SK-N-SH treated with all-trans-retinoic acid at 6 μM for 48 hours (cell line): ENCODE results near the gene PARD3B.

Source experiments
- ARNTL ChIP-seq: fragments of 450-650 bp; formaldehyde crosslinking; IDR thresholded peaks from 2 replicates; pipeline ENCODE4 v1.5.0; 2020; ENCODE audit warnings: low read depth, mild to moderate bottlenecking, moderate library complexity, borderline replicate concordance
- BACH2 ChIP-seq: fragments of 250-450 bp; sonication (Bioruptor Pico); IDR thresholded peaks from 2 replicates; pipeline ENCODE4 v1.9.0; 2021; ENCODE audit warnings: mild to moderate bottlenecking, borderline replicate concordance
- CSDC2 ChIP-seq: fragments of 250-450 bp; sonication (Bioruptor Pico); IDR thresholded peaks from 2 replicates; pipeline ENCODE4 v1.5.0; 2020; ENCODE audit warnings: mild to moderate bottlenecking, moderate library complexity
- ESRRG ChIP-seq: fragments of 250-450 bp; sonication (Bioruptor Pico); IDR thresholded peaks from 2 replicates; pipeline ENCODE4 v1.6.1; 2021; ENCODE audit warnings: mild to moderate bottlenecking
- GLIS3 ChIP-seq: fragments of 250-450 bp; sonication (Bioruptor Pico); IDR thresholded peaks from 2 replicates; pipeline ENCODE4 v1.5.0; 2020; ENCODE audit warnings: mild to moderate bottlenecking, moderate library complexity
- ISL1 ChIP-seq: fragments of 250-450 bp; sonication (Bioruptor Pico); IDR thresholded peaks from 2 replicates; pipeline ENCODE4 v2.1.2; 2022; ENCODE audit warnings: mild to moderate bottlenecking, moderate library complexity
- TCF4 ChIP-seq: fragments of 250-450 bp; sonication (Bioruptor Pico); IDR thresholded peaks from 2 replicates; pipeline ENCODE4 v1.8.0; 2021; ENCODE audit warnings: mild to moderate bottlenecking, moderate library complexity, borderline replicate concordance
- ZC3H10 ChIP-seq: fragments of 250-450 bp; sonication (Bioruptor Pico); IDR thresholded peaks from 2 replicates; pipeline ENCODE4 v1.5.1; 2021; ENCODE audit warnings: mild to moderate bottlenecking, moderate library complexity
- ZFP30 ChIP-seq: fragments of 450-650 bp; formaldehyde crosslinking; IDR thresholded peaks from 2 replicates; pipeline ENCODE4 v1.5.0; 2022; ENCODE audit warnings: mild to moderate bottlenecking, moderate library complexity
- ZNF70 ChIP-seq: fragments of 450-650 bp; formaldehyde crosslinking; IDR thresholded peaks from 2 replicates; pipeline ENCODE4 v1.5.0; 2020; ENCODE audit warnings: mild to moderate bottlenecking, moderate library complexity
- TF ChIP-seq, protein P1 (sequence below): fragments of 250-450 bp; sonication (Bioruptor Pico); IDR thresholded peaks from 2 replicates; pipeline ENCODE4 v1.8.0; 2020; ENCODE audit warnings: mild to moderate bottlenecking, moderate library complexity, borderline replicate concordance
- TF ChIP-seq, protein P2 (sequence below): fragments of 250-450 bp; sonication (Bioruptor Pico); IDR thresholded peaks from 2 replicates; pipeline ENCODE4 v1.5.1; 2020; ENCODE audit warnings: low read depth, mild to moderate bottlenecking, moderate library complexity
- TF ChIP-seq, protein P3 (sequence below): fragments of 250-450 bp; sonication (Bioruptor Pico); IDR thresholded peaks from 2 replicates; pipeline ENCODE4 v1.5.1; 2021; ENCODE audit warnings: mild to moderate bottlenecking, moderate library complexity

DNA sequence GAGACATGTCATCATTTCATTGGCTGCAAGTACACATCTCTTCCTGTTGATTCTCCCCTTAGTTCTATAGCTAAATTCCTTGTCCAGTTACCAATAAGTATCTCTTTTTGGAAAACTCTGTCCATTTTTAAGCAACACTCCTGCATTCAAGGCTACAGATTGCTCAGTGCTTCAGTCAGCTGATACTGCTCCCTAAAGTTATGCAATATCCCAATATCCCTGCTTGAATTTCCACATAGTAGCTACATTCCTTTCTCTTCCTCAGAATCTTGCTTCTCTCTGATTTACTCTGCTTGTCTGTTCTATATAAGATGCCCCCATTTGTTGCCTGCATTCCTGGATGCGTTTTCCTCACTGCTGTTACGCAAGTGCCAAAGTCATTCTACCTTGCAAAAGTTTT, 109.8 kb downstream of the PARD3B start:
- TF ChIP-seq ISL1 (CRISPR knock-in tag) (no peak), BACH2 (CRISPR knock-in tag) (no peak), GLIS3 (CRISPR knock-in tag) (no peak), ZNF70 (CRISPR knock-in tag) (no peak), ESRRG (CRISPR knock-in tag) (no peak), ZFP30 (CRISPR knock-in tag) (no peak), ARNTL (CRISPR knock-in tag) (no peak), ZC3H10 (no peak), CSDC2 (CRISPR knock-in tag) (no peak), TCF4 (CRISPR knock-in tag) (no peak)
- TF ChIP-seq, protein P1, sequence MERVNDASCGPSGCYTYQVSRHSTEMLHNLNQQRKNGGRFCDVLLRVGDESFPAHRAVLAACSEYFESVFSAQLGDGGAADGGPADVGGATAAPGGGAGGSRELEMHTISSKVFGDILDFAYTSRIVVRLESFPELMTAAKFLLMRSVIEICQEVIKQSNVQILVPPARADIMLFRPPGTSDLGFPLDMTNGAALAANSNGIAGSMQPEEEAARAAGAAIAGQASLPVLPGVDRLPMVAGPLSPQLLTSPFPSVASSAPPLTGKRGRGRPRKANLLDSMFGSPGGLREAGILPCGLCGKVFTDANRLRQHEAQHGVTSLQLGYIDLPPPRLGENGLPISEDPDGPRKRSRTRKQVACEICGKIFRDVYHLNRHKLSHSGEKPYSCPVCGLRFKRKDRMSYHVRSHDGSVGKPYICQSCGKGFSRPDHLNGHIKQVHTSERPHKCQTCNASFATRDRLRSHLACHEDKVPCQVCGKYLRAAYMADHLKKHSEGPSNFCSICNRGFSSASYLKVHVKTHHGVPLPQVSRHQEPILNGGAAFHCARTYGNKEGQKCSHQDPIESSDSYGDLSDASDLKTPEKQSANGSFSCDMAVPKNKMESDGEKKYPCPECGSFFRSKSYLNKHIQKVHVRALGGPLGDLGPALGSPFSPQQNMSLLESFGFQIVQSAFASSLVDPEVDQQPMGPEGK (CRISPR knock-in tag), result no peak
- TF ChIP-seq, protein P2, sequence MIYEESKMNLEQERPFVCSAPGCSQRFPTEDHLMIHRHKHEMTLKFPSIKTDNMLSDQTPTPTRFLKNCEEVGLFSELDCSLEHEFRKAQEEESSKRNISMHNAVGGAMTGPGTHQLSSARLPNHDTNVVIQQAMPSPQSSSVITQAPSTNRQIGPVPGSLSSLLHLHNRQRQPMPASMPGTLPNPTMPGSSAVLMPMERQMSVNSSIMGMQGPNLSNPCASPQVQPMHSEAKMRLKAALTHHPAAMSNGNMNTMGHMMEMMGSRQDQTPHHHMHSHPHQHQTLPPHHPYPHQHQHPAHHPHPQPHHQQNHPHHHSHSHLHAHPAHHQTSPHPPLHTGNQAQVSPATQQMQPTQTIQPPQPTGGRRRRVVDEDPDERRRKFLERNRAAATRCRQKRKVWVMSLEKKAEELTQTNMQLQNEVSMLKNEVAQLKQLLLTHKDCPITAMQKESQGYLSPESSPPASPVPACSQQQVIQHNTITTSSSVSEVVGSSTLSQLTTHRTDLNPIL (CRISPR knock-in tag), result no peak
- TF ChIP-seq, protein P3, sequence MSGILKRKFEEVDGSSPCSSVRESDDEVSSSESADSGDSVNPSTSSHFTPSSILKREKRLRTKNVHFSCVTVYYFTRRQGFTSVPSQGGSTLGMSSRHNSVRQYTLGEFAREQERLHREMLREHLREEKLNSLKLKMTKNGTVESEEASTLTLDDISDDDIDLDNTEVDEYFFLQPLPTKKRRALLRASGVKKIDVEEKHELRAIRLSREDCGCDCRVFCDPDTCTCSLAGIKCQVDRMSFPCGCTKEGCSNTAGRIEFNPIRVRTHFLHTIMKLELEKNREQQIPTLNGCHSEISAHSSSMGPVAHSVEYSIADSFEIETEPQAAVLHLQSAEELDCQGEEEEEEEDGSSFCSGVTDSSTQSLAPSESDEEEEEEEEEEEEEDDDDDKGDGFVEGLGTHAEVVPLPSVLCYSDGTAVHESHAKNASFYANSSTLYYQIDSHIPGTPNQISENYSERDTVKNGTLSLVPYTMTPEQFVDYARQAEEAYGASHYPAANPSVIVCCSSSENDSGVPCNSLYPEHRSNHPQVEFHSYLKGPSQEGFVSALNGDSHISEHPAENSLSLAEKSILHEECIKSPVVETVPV (CRISPR knock-in tag), result no peak
